Caco-2 (cell line): Measurements from ENCODE around the gene TBC1D2. TPM values are rescaled to one million over a fixed set of nuclear protein-coding genes. Genes with fewer than 3 reads are reported as not detected.

Experiments used
- BruUV-seq: library from RNA; stranded (reverse); fragments of 400-500 nt; replicated peaks from 2 replicates; lab custom pipeline; 2021; lab: Mats Ljungman, UMichigan
- CTCF ChIA-PET: fragments of 300-600 bp; sonication (Branson Sonifier 250); formaldehyde crosslinking; loops from one replicate; lab custom pipeline; 2022; ENCODE audit warnings: antibody characterized with exemption; lab: Charles Lee
- POLR2A ChIA-PET: fragments of 300-600 bp; sonication (Branson Sonifier 250); formaldehyde crosslinking; loops from one replicate; lab custom pipeline; 2022; ENCODE audit warnings: antibody characterized with exemption; lab: Charles Lee
- DNase-seq, 2 experiments: peaks; one replicate each; pipeline versions ENCODE4 v3.0.0 to v3.0.0-alpha.2; 2020 to 2022
- H3K27me3 ChIP-seq: replicated peaks from 2 replicates; pipeline ENCODE4 v1.6.0; 2011; ENCODE audit warnings: low read length; ENCODE audit not compliant: control insufficient read depth, insufficient read depth
- H3K36me3 ChIP-seq: 2 replicates; pipeline ENCODE4 v1.5.1; 2011; ENCODE audit warnings: low read length; ENCODE audit not compliant: control insufficient read depth, insufficient read depth
- H3K4me1 ChIP-seq: fragments of 250-450 bp; sonication (Bioruptor Pico); 2 replicates; pipeline ENCODE4 v1.5.1; 2020; ENCODE audit warnings: mild to moderate bottlenecking
- H3K4me3 ChIP-seq: 2 replicates; pipeline ENCODE4 v1.5.1; 2011; ENCODE audit warnings: low read depth, mild to moderate bottlenecking, control low read depth, low read length
- H3K9me3 ChIP-seq: fragments of 250-450 bp; sonication (Bioruptor Pico); 2 replicates; pipeline ENCODE4 v1.5.1; 2020; ENCODE audit warnings: mild to moderate bottlenecking, moderate library complexity
- H3K27ac Mint-ChIP-seq: one replicate; pipeline ENCODE4 v1.8.0; 2022; ENCODE audit warnings: mixed read lengths; ENCODE audit not compliant: unreplicated experiment
- H3K27me3 Mint-ChIP-seq: one replicate; pipeline ENCODE4 v1.8.0; 2022; ENCODE audit warnings: mixed read lengths; ENCODE audit not compliant: insufficient read depth, unreplicated experiment
- H3K36me3 Mint-ChIP-seq: one replicate; pipeline ENCODE4 v1.8.0; 2022; ENCODE audit warnings: mild to moderate bottlenecking, mixed read lengths; ENCODE audit not compliant: insufficient read depth, unreplicated experiment
- H3K4me1 Mint-ChIP-seq: one replicate; pipeline ENCODE4 v1.8.0; 2022; ENCODE audit warnings: low read depth, mixed read lengths; ENCODE audit not compliant: unreplicated experiment
- H3K4me3 Mint-ChIP-seq: one replicate; pipeline ENCODE4 v1.8.0; 2022; ENCODE audit warnings: mild to moderate bottlenecking, moderate library complexity, mixed read lengths; ENCODE audit not compliant: unreplicated experiment
- H3K9me3 Mint-ChIP-seq: one replicate; pipeline ENCODE4 v1.8.0; 2022; ENCODE audit warnings: mixed read lengths; ENCODE audit not compliant: unreplicated experiment
- intact Hi-C: fragments of 100-400 bp; cut with micrococcal nuclease; formaldehyde crosslinking; loops from one replicate; pipeline ENCODE4 v1.10.0; 2022; ENCODE audit not compliant: unreplicated experiment
- total RNA-seq: library from RNA; stranded (reverse); gene quantifications from 2 replicates; pipeline ENCODE4 v1.2.3, GENCODE V29; 2022
- TF ChIP-seq, protein P1 (sequence below), 2 experiments: fragments of 200-600 bp in 1 of 2; IDR thresholded peaks; 1 replicate in 1 of 2; 2 replicates in 1 of 2; pipeline versions ENCODE4 v1.5.1 to v1.8.0; 2011 to 2022; ENCODE audit warnings: antibody characterized with exemption in 1 of 2, control low read depth in 1 of 2, inconsistent platforms in 1 of 2, low read depth in 1 of 2, low read length in 1 of 2, mild to moderate bottlenecking in 1 of 2, moderate library complexity in 1 of 2; ENCODE audit not compliant: insufficient read depth in 1 of 2, severe bottlenecking in 1 of 2, unreplicated experiment in 1 of 2

TBC1D2 gene
- total RNA-seq, 1 experiment from 2014 or later, result 8.5 TPM

DNA sequence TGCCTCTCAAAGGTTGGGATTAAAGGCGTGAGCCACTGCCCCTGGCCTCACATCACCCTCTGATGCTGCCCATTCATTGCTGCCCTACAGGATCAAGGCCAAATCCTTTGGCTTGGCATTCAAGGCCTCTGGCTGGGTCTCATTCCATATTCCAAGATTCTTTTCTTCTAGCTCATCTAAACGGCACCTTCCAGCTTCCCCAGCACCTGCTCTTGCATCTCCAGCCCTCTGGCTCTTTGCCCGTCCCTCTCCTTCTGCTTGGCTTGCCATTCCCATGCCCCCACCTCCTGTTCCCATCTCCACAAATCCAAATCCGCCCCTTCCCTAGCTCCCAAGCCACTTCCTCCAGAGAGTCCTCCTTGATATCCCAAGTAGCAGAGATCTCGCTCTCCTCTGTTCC is 96.1 kb downstream of the TBC1D2 start:
- DNase-seq, result no peak
- Histone ChIP-seq H3K4me1 (peaks cover 15% of the 10 kb centered on the region), H3K27me3 (no peaks in the 10 kb centered on the region), H3K4me3 (no peak overlapping the region), H3K36me3 (no peaks in the 10 kb centered on the region; the same call in 1 of the 2 replicates), H3K9me3 (no peaks in the 10 kb centered on the region)
- POLR2A ChIA-PET, result no interaction called here
- Mint-ChIP-seq H3K27me3 (no peaks in the 10 kb centered on the region), H3K9me3 (no peaks in the 10 kb centered on the region), H3K4me1 (peaks cover 21% of the 10 kb centered on the region), H3K4me3 (no peak overlapping the region), H3K36me3 (peaks cover 13% of the 10 kb centered on the region), H3K27ac (peak overlapping the region; percentile 71)
- BruUV-seq, result no TSS peak
- CTCF ChIA-PET, result interaction anchor here (1.5 kb wide), 1 partner anchor 18 kb away, joined by 3 read pairs; no protein-coding TSS in a partner anchor
- intact Hi-C loops, result no loop called here
- TF ChIP-seq, protein P1, sequence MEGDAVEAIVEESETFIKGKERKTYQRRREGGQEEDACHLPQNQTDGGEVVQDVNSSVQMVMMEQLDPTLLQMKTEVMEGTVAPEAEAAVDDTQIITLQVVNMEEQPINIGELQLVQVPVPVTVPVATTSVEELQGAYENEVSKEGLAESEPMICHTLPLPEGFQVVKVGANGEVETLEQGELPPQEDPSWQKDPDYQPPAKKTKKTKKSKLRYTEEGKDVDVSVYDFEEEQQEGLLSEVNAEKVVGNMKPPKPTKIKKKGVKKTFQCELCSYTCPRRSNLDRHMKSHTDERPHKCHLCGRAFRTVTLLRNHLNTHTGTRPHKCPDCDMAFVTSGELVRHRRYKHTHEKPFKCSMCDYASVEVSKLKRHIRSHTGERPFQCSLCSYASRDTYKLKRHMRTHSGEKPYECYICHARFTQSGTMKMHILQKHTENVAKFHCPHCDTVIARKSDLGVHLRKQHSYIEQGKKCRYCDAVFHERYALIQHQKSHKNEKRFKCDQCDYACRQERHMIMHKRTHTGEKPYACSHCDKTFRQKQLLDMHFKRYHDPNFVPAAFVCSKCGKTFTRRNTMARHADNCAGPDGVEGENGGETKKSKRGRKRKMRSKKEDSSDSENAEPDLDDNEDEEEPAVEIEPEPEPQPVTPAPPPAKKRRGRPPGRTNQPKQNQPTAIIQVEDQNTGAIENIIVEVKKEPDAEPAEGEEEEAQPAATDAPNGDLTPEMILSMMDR (IDR thresholded peaks at IDR 0.05; ENCODE audit: insufficient read depth in 1 of 2, low read depth in 1 of 2, low read length in 1 of 2, severe bottlenecking in 1 of 2, unreplicated experiment in 1 of 2), result no peak

DNA sequence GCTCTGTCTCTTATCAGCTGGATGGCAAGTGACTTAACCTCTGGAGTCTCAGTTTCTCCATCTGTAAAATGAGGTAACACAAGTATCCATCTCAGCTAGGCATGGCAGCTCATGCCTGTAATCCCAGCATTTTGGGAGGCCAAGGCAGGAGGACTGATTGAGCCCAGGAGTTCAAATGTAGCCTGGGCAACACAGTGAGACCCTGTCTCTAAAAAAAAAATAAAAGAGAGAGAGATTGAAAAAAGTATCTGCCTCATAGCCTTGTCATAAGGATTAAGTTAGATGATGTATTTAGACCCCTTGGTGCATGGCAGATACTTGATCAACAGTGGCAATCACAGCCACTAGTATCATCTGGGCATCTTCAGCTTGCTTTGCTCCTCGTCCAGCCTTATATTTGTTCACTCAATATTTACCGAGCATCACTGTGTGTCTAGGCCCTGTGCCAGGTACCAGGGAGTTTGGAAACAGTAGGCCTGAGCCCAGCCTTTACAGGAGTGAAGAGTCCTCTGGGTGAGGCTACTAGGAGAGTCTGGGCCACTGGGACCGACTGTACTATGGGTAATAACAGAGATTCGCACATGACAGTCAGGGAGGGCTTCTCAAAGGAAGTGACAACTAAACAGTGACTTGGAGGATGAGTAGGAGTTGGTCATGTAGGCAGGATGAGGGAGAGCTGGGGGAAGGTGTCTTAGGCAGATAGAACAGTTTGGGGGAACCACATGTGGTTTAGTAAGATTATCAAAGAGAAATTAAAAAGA is 97.2 kb downstream of the TBC1D2 start:
- H3K36me3 Mint-ChIP-seq, result peaks cover 13% of the 10 kb centered on the region
- H3K4me3 ChIP-seq, result no peak overlapping the region
- H3K27me3 Mint-ChIP-seq, result no peaks in the 10 kb centered on the region
- BruUV-seq, result no TSS peak
- ChIA-PET CTCF (no interaction called here), POLR2A (interaction anchor here (0.6 kb wide), 1 partner anchor 14 kb away, joined by 4 read pairs; no protein-coding TSS in a partner anchor)
- H3K9me3 Mint-ChIP-seq, result no peaks in the 10 kb centered on the region
- H3K4me3 Mint-ChIP-seq, result no peak overlapping the region
- no peaks in the 10 kb centered on the region for H3K27me3 ChIP-seq
- H3K9me3 ChIP-seq, result no peaks in the 10 kb centered on the region
- TF ChIP-seq, protein P1 (IDR thresholded peaks at IDR 0.05; ENCODE audit: insufficient read depth in 1 of 2, low read depth in 1 of 2, low read length in 1 of 2, severe bottlenecking in 1 of 2, unreplicated experiment in 1 of 2), result no peak
- DNase-seq, result no peak
- no peaks in the 10 kb centered on the region; the same call in 1 of the 2 replicates for H3K36me3 ChIP-seq
- peaks cover 6% of the 10 kb centered on the region for H3K4me1 ChIP-seq
- intact Hi-C loops, result no loop called here
- peaks cover 12% of the 10 kb centered on the region for H3K4me1 Mint-ChIP-seq
- H3K27ac Mint-ChIP-seq, result no peak overlapping the region

DNA sequence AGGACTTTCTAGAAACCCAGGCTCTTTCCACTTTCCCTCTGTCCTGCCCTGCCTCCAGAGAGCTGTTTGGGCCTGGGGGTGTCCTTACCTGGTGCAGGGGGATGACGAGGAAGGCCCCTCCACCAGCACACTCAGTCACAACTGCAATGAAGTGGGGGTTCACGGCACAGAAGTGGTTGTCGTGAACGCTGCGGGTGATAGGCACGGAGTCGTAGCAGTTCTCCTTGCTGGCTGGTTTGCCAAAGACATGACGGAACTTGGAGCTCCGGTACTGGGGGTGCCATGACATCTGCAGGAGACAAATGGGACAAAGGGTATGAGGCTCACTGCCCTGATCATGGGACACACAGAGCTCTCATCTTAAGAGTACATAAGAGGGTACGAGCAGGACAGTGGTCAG is 98.1 kb downstream of the TBC1D2 start:
- TF ChIP-seq, protein P1 (IDR thresholded peaks at IDR 0.05; ENCODE audit: insufficient read depth in 1 of 2, low read depth in 1 of 2, low read length in 1 of 2, severe bottlenecking in 1 of 2, unreplicated experiment in 1 of 2), result no peak
- H3K27ac Mint-ChIP-seq, result no peak overlapping the region
- peaks cover 11% of the 10 kb centered on the region for H3K4me1 Mint-ChIP-seq
- intact Hi-C loops, result no loop called here
- H3K27me3 Mint-ChIP-seq, result no peaks in the 10 kb centered on the region
- Histone ChIP-seq H3K4me1 (peaks cover 5% of the 10 kb centered on the region; the same call in 1 of the 2 replicates), H3K9me3 (no peaks in the 10 kb centered on the region), H3K36me3 (no peaks in the 10 kb centered on the region; the same call in 1 of the 2 replicates), H3K27me3 (no peaks in the 10 kb centered on the region), H3K4me3 (no peak overlapping the region)
- H3K9me3 Mint-ChIP-seq, result no peaks in the 10 kb centered on the region
- ChIA-PET CTCF (no interaction called here), POLR2A (interaction anchor here (0.6 kb wide), 1 partner anchor 15 kb away, joined by 4 read pairs; no protein-coding TSS in a partner anchor)
- no peak for DNase-seq
- peaks cover 13% of the 10 kb centered on the region for H3K36me3 Mint-ChIP-seq
- no TSS peak for BruUV-seq
- no peak overlapping the region for H3K4me3 Mint-ChIP-seq
